HepG2 (cell line): ENCODE measurements around the gene NCOA1. TPM values are rescaled to one million over a fixed set of nuclear protein-coding genes. Genes with fewer than 3 reads are reported as not detected.
A peak's percentile ranks its signal among the peaks of the same experiment; 100 is the strongest.

Experiments
- CHD4 ChIP-seq: fragments of 200-600 bp; sonication (generic); IDR thresholded peaks from 2 replicates; pipeline ENCODE4 v1.7.0; 2017; ENCODE audit warnings: mild to moderate bottlenecking, low read length, borderline replicate concordance
- KDM4B ChIP-seq: sonication (generic); formaldehyde crosslinking; IDR thresholded peaks from 2 replicates; pipeline ENCODE4 v1.4.0; 2020; ENCODE audit warnings: missing genetic modification reagents
- NFE2L1 ChIP-seq: sonication (generic); formaldehyde crosslinking; IDR thresholded peaks from 2 replicates; pipeline ENCODE4 v1.4.0; 2020; ENCODE audit warnings: missing genetic modification reagents, mild to moderate bottlenecking, borderline replicate concordance
- PAX8 ChIP-seq: sonication (generic); formaldehyde crosslinking; IDR thresholded peaks from 2 replicates; pipeline ENCODE4 v1.8.0; 2022; ENCODE audit warnings: mild to moderate bottlenecking, missing genetic modification reagents, borderline replicate concordance
- RARA ChIP-seq: IDR thresholded peaks from 2 replicates; pipeline ENCODE4 v1.6.1; 2016; ENCODE audit warnings: missing genetic modification reagents, missing compliant biosample characterization
- RXRB ChIP-seq: IDR thresholded peaks from 2 replicates; pipeline ENCODE4 v1.6.1; 2016; ENCODE audit warnings: borderline replicate concordance, missing genetic modification reagents, missing compliant biosample characterization
- TAF15 ChIP-seq: fragments of 200-400 bp; formaldehyde crosslinking; IDR thresholded peaks from one replicate; pipeline ENCODE4 v1.6.1; 2018; ENCODE audit warnings: mild to moderate bottlenecking, low read depth, low read length; ENCODE audit not compliant: poor library complexity, severe bottlenecking
- THYN1 ChIP-seq: sonication (generic); formaldehyde crosslinking; IDR thresholded peaks from 2 replicates; pipeline ENCODE4 v1.8.1; 2023; ENCODE audit warnings: low read depth, mild to moderate bottlenecking, moderate library complexity, missing genetic modification reagents, borderline replicate concordance
- ZNF558 ChIP-seq: sonication (generic); formaldehyde crosslinking; IDR thresholded peaks from 2 replicates; pipeline ENCODE4 v1.9.0; 2022; ENCODE audit warnings: mild to moderate bottlenecking, missing genetic modification reagents, borderline replicate concordance
- ZNF652 ChIP-seq: IDR thresholded peaks from 2 replicates; pipeline ENCODE4 v1.6.1; 2016; ENCODE audit warnings: low read depth, borderline replicate concordance
- polyA plus RNA-seq, 8 experiments: library from polyadenylated mRNA; depleted of rRNA in 3 of 8; stranded (reverse) in 7 of 8; unstranded in 1 of 8; fragments of >200 nt; fragmentation: Illumina TruSeq in 4 of 8; extraction: Trizol in 4 of 8; gene quantifications; 2 replicates each; pipeline versions ENCODE4 v1.2.1 to v1.2.3, GENCODE V29; 2011 to 2016; ENCODE audit warnings: low read depth in 4 of 8, missing spikeins in 1 of 8, mixed read lengths in 1 of 8; ENCODE audit not compliant: insufficient read depth in 1 of 8
- total RNA-seq, 5 experiments: library from RNA; depleted of rRNA; stranded (reverse); fragments of >200 nt; fragmentation: Illumina TruSeq; extraction: Trizol; gene quantifications; 2 replicates each; pipeline ENCODE4 v1.2.3, GENCODE V29; 2016; ENCODE audit warnings: low read depth in 1 of 5
- TF ChIP-seq, protein P1 (sequence below): sonication (generic); formaldehyde crosslinking; IDR thresholded peaks from 2 replicates; pipeline ENCODE4 v1.4.0; 2020; ENCODE audit warnings: mild to moderate bottlenecking, missing genetic modification reagents
- TF ChIP-seq, protein P2 (sequence below): sonication (generic); formaldehyde crosslinking; conservative IDR thresholded peaks from 2 replicates; pipeline ENCODE4 v1.4.0; 2020; ENCODE audit warnings: missing genetic modification reagents
- TF ChIP-seq, protein P3 (sequence below): fragments of 450-650 bp; IDR thresholded peaks from 2 replicates; pipeline ENCODE4 v1.6.1; 2017; ENCODE audit warnings: mild to moderate bottlenecking
- TF ChIP-seq, protein P4 (sequence below): sonication (generic); formaldehyde crosslinking; IDR thresholded peaks from 2 replicates; pipeline ENCODE4 v1.4.0; 2020; ENCODE audit warnings: missing genetic modification reagents, borderline replicate concordance
- TF ChIP-seq, protein P5 (sequence below), 2 experiments: sonication (generic) in 1 of 2; formaldehyde crosslinking in 1 of 2; IDR thresholded peaks; 2 replicates each; pipeline versions ENCODE4 v1.4.0 to v1.6.1; 2018 to 2020; ENCODE audit warnings: missing genetic modification reagents in 2 of 2, borderline replicate concordance in 1 of 2, low read depth in 1 of 2, mild to moderate bottlenecking in 1 of 2, missing biosample characterization in 1 of 2

NCOA1 gene
- total and polyA plus RNA-seq, 2 of the 13 experiments (the other 11 are each of a cell fraction or from before 2014, with no cell fraction given) = 10.0 to 10.4 TPM

DNA sequence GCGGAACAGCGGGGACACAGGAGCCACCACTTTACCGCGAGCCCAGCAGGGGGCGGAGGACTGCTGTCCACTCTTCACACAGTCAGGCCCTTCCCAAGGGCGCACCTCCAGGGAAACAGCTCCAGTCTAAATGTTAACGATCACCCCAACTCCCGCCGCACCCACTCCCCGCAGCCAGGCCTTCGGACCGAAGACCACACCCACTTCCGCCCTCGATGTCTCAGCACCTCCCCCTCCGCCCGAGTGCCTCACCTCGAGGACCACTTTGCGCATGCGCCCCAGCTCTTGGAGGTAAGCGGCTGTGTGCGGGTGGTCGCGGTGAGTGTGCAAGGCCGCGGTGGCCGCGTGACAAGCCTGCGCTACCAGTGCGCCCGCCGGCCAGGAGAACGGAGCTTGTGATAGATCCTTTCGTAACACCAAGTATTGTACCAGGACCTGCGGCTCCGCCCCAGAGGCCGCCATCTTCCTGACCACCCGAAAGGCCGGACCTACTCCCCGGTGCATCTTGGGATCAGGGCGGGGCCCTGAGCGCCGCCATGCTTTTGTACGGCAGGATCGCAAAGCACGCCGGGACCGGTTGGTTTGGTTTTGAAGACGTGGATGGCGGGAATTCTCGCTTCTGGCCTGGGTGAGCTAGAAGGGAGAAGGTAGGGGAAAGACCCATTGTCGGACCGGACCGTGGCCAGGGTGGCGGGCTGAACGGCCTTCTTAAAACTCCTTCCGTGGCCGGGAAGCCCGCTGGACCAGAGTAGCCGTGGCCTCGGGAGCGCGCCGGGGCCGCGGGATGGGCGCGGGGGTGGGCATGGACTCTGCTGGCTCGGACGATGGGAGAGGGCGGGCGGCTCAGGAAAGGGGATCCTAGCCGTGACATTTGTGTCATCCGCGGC, 302.1 kb downstream of the NCOA1 start, which contains the start of the genes CENPO and PTRHD1 (continued):
- TF ChIP-seq TAF15 (peak; percentile 19), NFE2L1 (CRISPR knock-in tag) (no peak), ZNF558 (CRISPR knock-in tag) (peak; percentile 87; the same call in 1 of the 2 replicates), RARA (CRISPR knock-in tag) (no peak), PAX8 (CRISPR knock-in tag) (peak; percentile 79), RXRB (peak; percentile 62), THYN1 (CRISPR knock-in tag) (no peak), CHD4 (no peak), ZNF652 (CRISPR knock-in tag) (no peak), KDM4B (CRISPR knock-in tag) (peak; percentile 64; the same call in 1 of the 2 replicates)
- TF ChIP-seq, protein P1, sequence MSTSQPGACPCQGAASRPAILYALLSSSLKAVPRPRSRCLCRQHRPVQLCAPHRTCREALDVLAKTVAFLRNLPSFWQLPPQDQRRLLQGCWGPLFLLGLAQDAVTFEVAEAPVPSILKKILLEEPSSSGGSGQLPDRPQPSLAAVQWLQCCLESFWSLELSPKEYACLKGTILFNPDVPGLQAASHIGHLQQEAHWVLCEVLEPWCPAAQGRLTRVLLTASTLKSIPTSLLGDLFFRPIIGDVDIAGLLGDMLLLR = peak; percentile 86
- TF ChIP-seq, protein P2, sequence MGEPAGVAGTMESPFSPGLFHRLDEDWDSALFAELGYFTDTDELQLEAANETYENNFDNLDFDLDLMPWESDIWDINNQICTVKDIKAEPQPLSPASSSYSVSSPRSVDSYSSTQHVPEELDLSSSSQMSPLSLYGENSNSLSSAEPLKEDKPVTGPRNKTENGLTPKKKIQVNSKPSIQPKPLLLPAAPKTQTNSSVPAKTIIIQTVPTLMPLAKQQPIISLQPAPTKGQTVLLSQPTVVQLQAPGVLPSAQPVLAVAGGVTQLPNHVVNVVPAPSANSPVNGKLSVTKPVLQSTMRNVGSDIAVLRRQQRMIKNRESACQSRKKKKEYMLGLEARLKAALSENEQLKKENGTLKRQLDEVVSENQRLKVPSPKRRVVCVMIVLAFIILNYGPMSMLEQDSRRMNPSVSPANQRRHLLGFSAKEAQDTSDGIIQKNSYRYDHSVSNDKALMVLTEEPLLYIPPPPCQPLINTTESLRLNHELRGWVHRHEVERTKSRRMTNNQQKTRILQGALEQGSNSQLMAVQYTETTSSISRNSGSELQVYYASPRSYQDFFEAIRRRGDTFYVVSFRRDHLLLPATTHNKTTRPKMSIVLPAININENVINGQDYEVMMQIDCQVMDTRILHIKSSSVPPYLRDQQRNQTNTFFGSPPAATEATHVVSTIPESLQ (CRISPR knock-in tag) = peak; percentile 58; the same call in 1 of the 2 replicates
- TF ChIP-seq, protein P3, sequence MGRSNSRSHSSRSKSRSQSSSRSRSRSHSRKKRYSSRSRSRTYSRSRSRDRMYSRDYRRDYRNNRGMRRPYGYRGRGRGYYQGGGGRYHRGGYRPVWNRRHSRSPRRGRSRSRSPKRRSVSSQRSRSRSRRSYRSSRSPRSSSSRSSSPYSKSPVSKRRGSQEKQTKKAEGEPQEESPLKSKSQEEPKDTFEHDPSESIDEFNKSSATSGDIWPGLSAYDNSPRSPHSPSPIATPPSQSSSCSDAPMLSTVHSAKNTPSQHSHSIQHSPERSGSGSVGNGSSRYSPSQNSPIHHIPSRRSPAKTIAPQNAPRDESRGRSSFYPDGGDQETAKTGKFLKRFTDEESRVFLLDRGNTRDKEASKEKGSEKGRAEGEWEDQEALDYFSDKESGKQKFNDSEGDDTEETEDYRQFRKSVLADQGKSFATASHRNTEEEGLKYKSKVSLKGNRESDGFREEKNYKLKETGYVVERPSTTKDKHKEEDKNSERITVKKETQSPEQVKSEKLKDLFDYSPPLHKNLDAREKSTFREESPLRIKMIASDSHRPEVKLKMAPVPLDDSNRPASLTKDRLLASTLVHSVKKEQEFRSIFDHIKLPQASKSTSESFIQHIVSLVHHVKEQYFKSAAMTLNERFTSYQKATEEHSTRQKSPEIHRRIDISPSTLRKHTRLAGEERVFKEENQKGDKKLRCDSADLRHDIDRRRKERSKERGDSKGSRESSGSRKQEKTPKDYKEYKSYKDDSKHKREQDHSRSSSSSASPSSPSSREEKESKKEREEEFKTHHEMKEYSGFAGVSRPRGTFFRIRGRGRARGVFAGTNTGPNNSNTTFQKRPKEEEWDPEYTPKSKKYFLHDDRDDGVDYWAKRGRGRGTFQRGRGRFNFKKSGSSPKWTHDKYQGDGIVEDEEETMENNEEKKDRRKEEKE = no peak
- TF ChIP-seq, protein P4, sequence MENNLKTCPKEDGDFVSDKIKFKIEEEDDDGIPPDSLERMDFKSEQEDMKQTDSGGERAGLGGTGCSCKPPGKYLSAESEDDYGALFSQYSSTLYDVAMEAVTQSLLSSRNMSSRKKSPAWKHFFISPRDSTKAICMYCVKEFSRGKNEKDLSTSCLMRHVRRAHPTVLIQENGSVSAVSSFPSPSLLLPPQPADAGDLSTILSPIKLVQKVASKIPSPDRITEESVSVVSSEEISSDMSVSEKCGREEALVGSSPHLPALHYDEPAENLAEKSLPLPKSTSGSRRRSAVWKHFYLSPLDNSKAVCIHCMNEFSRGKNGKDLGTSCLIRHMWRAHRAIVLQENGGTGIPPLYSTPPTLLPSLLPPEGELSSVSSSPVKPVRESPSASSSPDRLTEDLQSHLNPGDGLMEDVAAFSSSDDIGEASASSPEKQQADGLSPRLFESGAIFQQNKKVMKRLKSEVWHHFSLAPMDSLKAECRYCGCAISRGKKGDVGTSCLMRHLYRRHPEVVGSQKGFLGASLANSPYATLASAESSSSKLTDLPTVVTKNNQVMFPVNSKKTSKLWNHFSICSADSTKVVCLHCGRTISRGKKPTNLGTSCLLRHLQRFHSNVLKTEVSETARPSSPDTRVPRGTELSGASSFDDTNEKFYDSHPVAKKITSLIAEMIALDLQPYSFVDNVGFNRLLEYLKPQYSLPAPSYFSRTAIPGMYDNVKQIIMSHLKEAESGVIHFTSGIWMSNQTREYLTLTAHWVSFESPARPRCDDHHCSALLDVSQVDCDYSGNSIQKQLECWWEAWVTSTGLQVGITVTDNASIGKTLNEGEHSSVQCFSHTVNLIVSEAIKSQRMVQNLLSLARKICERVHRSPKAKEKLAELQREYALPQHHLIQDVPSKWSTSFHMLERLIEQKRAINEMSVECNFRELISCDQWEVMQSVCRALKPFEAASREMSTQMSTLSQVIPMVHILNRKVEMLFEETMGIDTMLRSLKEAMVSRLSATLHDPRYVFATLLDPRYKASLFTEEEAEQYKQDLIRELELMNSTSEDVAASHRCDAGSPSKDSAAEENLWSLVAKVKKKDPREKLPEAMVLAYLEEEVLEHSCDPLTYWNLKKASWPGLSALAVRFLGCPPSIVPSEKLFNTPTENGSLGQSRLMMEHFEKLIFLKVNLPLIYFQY (CRISPR knock-in tag) = peak; percentile 59
- TF ChIP-seq, protein P5, sequence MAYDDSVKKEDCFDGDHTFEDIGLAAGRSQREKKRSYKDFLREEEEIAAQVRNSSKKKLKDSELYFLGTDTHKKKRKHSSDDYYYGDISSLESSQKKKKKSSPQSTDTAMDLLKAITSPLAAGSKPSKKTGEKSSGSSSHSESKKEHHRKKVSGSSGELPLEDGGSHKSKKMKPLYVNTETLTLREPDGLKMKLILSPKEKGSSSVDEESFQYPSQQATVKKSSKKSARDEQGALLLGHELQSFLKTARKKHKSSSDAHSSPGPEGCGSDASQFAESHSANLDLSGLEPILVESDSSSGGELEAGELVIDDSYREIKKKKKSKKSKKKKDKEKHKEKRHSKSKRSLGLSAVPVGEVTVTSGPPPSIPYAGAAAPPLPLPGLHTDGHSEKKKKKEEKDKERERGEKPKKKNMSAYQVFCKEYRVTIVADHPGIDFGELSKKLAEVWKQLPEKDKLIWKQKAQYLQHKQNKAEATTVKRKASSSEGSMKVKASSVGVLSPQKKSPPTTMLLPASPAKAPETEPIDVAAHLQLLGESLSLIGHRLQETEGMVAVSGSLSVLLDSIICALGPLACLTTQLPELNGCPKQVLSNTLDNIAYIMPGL (CRISPR knock-in tag; IDR thresholded peaks at IDR 0.05; ENCODE audit: borderline replicate concordance in 1 of 2, low read depth in 1 of 2) = peak; percentile 96
